Hippocampal formation (tissue), 2 donors: ENCODE data around the gene NINJ2.

Source experiments
- DNase-seq, 2 donors: peaks; one replicate each; lab custom pipeline; 2025; lab: John Stamatoyannopoulos, UW

NINJ2 gene

DNA sequence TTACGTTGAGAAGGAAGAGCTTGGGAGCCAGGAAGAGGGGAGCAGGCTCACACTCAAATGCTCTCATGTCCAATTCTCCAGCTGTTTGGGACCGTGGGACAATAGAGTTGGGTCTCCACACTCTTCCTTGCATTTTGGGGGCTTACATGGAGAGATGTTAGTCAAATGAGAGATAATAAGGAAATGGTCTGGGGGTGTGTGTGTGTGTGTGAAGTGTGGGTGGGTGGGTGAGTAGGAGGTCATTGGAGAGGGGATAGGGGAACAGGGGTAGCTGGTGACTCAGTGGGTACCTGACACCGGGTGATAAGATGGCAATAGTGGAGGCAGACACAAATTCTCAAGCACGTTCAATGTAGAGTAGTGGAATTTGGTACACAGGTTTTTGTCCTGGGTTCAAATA is 135.5 kb downstream of the NINJ2 start:
- no peak for DNase-seq

DNA sequence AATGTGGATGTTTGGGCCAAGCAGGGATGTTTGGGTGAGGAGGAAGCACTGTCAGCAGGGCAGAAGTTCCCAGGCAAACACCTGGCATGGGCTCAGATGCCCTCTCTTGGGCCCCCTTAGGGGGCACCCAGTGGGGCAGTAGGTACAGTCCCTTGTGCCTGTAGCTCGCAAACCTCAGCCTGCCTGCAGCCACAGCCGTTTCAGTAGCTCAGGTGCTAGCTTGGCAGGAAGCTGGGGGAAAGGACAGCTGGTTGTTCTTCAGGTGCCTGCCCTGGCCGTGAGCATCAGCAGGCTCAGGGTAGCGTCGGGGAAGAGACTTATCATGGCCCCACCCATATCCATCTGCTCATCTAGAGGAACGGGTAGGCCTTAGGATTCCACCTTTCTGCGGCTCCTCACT is 136.0 kb downstream of the NINJ2 start:
- no peak for DNase-seq

DNA sequence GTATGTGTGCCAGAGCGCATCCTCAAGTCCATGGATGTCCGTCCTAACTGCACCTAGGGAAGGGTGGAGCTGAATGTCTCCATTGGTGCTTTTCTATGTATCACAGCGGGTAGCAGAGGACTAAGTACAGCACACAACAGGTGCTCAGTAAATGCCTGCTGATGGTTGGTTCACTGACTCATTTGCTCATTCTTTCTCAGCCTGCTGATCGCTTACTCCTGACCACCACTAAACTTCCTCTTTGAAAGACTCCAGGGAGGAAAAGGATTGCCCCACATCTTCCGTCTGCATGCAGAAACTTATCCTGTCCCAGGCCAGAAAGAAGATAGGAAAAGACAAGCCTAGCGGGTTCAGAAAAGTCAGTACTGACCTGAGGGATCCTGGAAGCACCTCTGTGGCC is 137.2 kb downstream of the NINJ2 start:
- DNase-seq: no peak

DNA sequence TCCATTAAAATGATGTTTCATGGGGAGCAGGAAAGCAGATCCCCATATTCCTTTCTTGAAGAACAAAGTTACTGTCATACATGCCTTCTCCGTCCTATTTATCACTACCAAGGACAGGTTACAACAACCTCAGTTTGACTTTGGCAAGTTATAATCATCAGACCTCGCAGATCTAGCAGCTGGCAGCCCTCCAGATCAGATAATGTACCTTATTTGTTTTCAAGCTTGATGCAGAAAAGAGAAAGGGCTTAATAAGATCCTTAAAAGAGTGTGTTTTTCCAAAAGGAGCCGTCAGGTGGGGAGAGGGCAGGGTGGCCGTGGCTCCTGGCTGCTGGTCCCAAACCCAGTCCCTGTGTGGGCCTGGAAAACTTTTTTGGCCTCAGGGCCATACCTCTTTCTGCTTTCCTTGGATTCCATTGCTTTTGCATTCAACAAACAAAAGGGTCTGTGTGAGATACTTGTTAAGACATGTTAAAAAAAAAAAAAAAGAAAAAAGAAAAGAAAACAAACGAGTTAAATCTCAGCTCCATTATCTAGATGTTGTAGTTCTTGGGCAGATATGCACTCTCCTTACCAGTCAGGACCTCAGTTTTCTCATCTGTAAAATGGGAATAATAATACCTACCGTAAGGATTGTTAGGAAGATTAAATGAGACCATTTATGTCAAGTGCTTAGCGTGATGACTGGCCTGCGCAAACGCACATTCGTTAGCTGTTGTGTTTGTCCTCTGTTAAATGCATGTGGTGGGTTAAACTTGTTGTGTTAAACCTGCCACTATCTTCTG is 138.9 kb downstream of the NINJ2 start:
- DNase-seq: no peak

DNA sequence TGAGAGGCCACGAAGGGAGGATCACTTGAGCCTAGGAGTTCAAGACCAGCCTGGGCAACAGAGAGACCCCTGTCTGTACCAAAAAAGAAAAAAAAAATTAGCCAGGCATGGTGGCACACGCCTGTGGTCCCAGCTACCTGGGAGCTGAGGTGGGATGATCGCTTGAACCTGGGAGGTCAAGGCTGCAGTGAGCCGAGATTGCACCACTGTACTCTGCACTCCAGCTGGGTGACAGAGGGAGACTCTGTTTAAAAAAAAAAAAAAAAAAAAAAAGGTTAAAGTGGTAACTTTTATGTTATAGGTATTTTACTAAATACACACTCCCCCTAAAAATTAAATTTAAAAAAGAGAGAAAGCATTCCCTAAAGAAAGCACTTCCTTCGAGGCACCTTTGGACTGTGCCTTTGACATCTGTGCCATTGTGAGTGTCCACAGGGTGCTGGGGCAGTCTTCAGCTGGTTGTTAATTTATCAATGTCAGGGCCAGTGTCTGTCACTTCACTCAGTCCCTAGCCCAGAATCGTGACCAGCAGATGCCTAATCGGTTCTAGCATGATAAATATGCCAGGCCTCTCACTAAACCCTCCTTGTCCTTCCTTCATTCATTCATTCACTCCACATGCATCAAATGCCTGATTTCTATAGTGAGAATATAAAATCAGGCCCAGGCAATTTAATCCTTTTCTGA is 140.4 kb downstream of the NINJ2 start:
- DNase-seq: no peak

DNA sequence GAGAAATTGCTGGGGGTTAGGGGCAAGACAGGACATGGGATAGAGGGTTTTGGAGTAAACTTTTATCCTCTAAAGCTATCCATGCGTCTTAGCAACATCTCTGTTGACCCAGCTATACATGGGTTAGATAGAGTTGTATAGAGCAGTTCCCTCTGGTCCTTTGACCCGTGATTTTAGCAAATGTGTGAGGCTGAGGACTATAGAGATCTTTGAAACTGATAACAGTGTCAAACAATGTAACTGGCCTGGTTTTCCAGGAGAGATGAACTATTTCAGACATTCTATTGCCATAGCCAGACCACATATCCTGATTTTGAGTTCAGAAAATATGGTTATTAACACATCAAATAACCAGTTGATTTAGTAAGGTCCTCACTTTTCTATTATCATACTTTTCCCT is 143.1 kb downstream of the NINJ2 start:
- no peak for DNase-seq

DNA sequence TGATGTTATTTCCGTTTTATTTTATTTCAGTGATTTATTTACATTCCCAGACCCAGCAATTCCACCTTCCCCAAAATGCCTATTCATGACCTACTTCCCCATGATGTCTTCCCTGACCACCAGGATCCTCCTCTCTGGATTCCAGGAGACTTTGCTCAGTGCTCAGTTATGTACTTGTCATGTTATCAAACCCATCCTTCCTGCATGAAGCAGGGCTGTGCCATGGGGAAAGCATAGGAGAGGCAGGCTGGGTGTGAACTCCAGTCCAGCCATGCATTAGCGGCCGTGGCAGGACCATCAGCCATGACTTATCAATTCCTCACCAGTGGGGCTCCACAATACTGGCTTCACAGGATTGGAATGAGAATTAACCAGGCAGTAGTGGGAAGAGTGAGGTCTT is 145.7 kb downstream of the NINJ2 start:
- no peak for DNase-seq
